Inflammatory macrophage treated with lipopolysaccharide for 4 hours (primary cell): ENCODE data around the gene PSMB1.
"Not testable (repeated sequence)": the region's sequence is repeated elsewhere in the genome, so short reads cannot be mapped to it uniquely, and the experiment has no call there.

Experiments
- DNase-seq: peaks from one replicate; pipeline ENCODE4 v3.0.0-alpha.2; 2020

Gene PSMB1

DNA sequence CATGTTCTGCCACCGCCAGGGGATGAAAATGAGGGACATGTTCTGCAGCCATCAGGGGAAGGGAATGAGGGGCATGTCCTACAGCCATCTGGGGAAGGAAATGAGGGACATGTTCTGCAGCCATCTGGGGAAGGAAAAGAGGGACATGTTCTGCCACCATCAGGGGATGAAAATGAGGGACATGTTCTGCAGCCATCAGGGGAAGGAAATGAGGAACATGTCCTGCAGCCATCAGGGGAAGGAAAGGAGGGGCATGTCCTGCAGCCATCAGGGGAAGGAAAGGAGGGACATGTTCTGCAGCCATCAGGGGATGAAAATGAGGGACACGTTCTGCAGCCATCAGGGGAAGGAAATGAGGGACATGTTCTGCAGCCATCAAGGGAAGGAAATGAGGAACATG is 50.8 kb downstream of the PSMB1 start:
- not testable (repeated sequence) for DNase-seq

DNA sequence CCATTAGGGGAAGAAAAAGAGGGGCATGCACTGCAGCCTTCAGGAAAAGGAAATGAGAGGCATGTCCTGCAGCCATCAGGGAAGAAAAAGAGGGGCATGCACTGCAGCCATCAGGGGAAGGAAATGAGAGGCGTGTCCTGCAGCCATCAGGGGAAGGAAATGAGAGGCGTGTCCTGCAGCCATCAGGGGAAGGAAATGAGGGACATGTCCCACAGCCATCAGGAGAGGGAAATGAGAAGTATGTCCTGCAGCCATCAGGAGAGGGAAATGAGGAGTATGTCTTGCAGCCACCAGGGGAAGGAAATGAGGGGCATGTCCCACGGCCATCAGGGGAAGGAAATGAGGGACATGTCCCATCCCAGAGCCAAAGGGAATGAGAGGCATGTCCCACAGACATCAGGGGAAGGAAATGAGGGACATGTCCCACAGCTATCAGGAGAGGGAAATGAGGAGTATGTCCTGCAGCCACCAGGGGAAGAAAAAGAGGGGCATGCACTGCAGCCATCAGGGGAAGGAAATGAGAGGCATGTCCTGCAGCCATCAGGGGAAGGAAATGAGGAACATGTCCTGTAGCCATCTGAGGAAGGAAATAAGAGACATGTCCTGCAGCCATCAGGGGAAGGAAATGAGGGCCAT is 52.0 kb downstream of the PSMB1 start:
- no peak for DNase-seq

GRCh38 chr6:170497841-170498301 is 55.2 kb downstream of the PSMB1 start:
- DNase-seq = no peak

DNA sequence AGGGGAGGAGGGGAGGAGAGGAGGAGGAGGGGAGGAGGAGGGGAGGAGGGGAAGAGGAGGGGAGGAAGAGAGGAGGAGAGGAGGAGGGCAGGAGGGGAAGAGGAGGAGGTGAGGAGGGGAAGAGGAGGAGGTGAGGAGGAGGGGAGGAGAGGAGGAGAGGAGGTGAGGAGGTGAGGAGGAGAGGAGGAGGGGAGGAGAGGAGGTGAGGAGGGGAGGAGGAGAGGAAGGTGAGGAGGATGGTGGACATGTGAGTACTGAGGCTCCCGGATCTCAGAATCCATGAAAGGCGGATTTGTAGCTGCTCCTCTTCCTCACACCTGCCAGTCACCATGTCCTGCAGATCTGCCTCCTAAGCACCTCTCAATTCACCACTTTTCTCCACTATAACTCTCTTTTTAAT is 59.8 kb downstream of the PSMB1 start:
- no peak for DNase-seq

DNA sequence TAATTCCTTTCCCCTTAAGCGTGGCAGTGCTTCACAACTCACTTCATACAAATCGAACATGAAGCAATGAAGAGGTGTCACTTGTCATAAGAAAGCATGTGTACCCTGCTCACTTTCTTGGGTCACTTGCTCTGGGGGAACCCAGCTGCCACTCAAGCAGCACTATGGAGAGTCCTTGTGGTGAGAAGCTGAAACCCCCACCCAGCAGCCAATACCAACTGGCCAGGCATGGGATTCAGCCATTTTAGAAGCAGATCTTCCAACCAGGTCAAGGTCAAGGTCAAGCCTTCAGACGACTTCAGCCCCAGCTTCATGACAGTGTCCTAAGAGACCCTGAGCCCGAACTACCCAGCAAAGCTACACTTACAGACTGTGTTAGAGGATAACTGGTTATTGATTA is 62.8 kb downstream of the PSMB1 start:
- DNase-seq = no peak

GRCh38 chr6:170489836-170490235 is 63.3 kb downstream of the PSMB1 start:
- DNase-seq = no peak

DNA sequence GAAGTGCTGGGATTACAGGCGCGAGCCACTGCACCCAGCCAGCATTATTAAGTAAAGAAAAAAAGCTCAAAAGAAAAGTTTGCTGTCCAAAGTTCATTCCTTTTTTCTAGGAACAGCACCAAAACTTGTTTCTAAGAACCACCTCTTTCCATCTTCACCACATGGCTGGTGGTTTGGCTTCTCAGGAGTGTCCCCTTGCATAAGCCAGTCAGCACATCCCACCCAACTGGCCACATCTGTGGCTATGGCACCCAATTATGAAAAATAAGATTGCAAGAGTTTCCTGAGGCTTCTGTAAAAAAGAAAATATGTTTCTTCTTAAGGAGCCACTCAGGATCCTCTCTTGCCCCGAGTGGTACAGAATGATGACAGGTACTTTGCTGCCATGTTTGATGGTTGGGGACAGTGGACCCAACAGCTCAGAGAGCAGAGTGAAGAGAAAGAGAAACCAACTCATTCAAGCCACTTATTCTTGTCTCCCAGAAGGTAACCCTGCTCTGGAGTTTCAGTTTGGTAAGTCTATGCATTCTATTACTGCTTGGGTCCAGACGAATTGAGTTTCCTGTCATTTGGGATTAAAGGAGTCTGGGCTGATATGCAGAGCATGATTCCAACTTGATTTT is 65.3 kb downstream of the PSMB1 start:
- no peak for DNase-seq

GRCh38 chr6:170485159-170485558 is 67.9 kb downstream of the PSMB1 start:
- no peak for DNase-seq
